GM21717 (cell line): ENCODE results near the gene TEX47.

ENCODE experiments used
- ATAC-seq: cut with Tn5 transposase; IDR thresholded peaks from one replicate; pipeline ENCODE4 v1.9.1; 2021; ENCODE audit warnings: mild to moderate bottlenecking, moderate library complexity; ENCODE audit not compliant: unreplicated experiment

Gene TEX47

DNA sequence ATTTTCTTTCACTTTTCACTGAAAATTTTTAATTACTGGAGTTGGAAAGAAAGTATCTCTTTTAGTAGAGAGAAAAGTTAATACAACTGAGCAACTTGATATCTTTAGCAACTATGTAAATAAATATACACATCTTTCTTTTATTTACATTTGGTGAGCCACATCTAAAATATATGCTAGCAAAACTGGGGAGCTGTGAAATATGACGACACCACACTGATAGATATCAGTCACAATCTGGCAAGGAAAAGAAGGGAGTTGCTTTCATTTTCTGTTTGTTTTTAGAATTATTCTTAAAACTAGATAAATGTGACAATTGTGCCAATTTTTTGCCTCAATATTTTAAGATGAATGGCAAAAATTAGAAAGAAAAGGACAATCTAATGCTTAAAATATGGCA, 38.7 kb downstream of the TEX47 start:
- no peak for ATAC-seq

DNA sequence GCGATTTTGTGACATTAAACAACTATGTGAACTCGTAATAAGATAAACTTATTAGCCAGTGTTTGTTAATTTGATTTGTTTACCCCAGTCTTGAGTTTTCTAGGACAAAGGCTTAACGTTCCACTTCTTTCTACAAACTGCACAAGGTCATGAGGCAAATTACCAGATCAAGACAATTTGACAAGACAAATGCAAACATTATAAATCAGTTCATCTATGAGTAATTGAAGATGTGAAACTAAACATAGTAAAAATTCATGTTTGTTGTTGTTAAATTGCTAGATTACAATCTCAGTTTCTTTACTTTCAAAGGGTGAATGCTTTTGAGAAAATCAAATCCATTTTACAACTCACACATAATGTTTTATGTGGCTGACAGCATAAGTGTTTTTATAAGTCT, 49.4 kb downstream of the TEX47 start:
- no peak for ATAC-seq
